HEK293T (cell line): ENCODE results near the gene FNDC5.

Source experiments
- ARNT ChIP-seq: fragments of 450-650 bp; IDR thresholded peaks from 2 replicates; pipeline ENCODE4 v1.6.1; 2017; ENCODE audit warnings: mild to moderate bottlenecking
- BHLHE40 ChIP-seq: fragments of 450-650 bp; IDR thresholded peaks from 2 replicates; pipeline ENCODE4 v1.6.1; 2016; ENCODE audit warnings: mild to moderate bottlenecking, moderate library complexity, borderline replicate concordance
- ELF4 ChIP-seq: fragments of 450-650 bp; IDR thresholded peaks from 2 replicates; pipeline ENCODE4 v1.6.1; 2017; ENCODE audit warnings: antibody characterized with exemption
- FOXK2 ChIP-seq: fragments of 450-650 bp; IDR thresholded peaks from 2 replicates; pipeline ENCODE4 v1.6.1; 2016; ENCODE audit warnings: mild to moderate bottlenecking
- HDGF ChIP-seq: fragments of 450-650 bp; IDR thresholded peaks from 2 replicates; pipeline ENCODE4 v1.6.1; 2017; ENCODE audit warnings: antibody characterized with exemption, borderline replicate concordance
- L3MBTL2 ChIP-seq: fragments of 450-650 bp; conservative IDR thresholded peaks from 2 replicates; pipeline ENCODE4 v1.6.1; 2016; ENCODE audit warnings: mild to moderate bottlenecking
- LEF1 ChIP-seq: fragments of 450-650 bp; IDR thresholded peaks from 2 replicates; pipeline ENCODE4 v1.6.1; 2017; ENCODE audit warnings: mild to moderate bottlenecking, borderline replicate concordance
- NFRKB ChIP-seq: fragments of 450-650 bp; IDR thresholded peaks from 2 replicates; pipeline ENCODE4 v1.6.1; 2016; ENCODE audit warnings: mild to moderate bottlenecking, moderate library complexity
- SP1 ChIP-seq: fragments of 450-650 bp; IDR thresholded peaks from 2 replicates; pipeline ENCODE4 v1.6.1; 2017
- SUZ12 ChIP-seq: fragments of 450-650 bp; IDR thresholded peaks from 2 replicates; pipeline ENCODE4 v1.6.1; 2016; ENCODE audit warnings: mild to moderate bottlenecking
- TARDBP ChIP-seq: fragments of 450-650 bp; IDR thresholded peaks from 2 replicates; pipeline ENCODE4 v1.6.1; 2016
- ZNF384 ChIP-seq: fragments of 450-650 bp; IDR thresholded peaks from 2 replicates; pipeline ENCODE4 v1.6.1; 2016
- TF ChIP-seq, protein P1 (sequence below): fragments of 450-650 bp; IDR thresholded peaks from 2 replicates; pipeline ENCODE4 v1.6.1; 2016

DNA sequence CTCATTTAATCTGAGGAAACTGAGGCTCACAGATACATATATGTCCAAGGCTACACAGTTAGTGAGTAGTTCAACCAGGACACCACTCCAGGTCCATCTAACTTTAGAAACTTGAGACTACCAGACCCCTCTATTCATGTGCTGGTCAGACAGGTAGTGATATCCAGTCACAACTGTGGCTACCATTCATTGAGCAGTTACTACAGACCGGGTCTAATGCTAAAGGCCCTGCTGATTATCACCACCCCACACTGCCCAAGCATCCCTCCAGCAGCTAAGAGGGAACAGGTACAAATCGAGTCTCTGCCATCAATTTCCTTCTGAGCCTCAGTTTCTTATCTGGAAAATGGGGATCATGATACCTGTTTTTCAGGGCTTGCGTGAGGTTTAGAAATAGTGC is 20.9 kb upstream of the FNDC5 start:
- TF ChIP-seq BHLHE40 (no peak), ZNF384 (no peak), NFRKB (no peak), FOXK2 (no peak), HDGF (no peak), ELF4 (no peak), SUZ12 (no peak), SP1 (no peak), TARDBP (no peak), LEF1 (no peak), L3MBTL2 (no peak), ARNT (no peak)
- TF ChIP-seq, protein P1, sequence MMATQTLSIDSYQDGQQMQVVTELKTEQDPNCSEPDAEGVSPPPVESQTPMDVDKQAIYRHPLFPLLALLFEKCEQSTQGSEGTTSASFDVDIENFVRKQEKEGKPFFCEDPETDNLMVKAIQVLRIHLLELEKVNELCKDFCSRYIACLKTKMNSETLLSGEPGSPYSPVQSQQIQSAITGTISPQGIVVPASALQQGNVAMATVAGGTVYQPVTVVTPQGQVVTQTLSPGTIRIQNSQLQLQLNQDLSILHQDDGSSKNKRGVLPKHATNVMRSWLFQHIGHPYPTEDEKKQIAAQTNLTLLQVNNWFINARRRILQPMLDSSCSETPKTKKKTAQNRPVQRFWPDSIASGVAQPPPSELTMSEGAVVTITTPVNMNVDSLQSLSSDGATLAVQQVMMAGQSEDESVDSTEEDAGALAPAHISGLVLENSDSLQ = no peak
